IPS-15b (cell line): ENCODE results near the gene EZH2.

Experiments used
- H3K27me3 ChIP-seq: one replicate; pipeline ENCODE4 v1.6.1; 2013; ENCODE audit warnings: low read length; ENCODE audit not compliant: control insufficient read depth, insufficient read depth
- H3K36me3 ChIP-seq: one replicate; pipeline ENCODE4 v1.6.1; 2013; ENCODE audit warnings: low read length; ENCODE audit not compliant: control insufficient read depth, insufficient read depth
- H3K4me1 ChIP-seq: one replicate; pipeline ENCODE4 v1.6.1; 2013; ENCODE audit warnings: mild to moderate bottlenecking, low read length; ENCODE audit not compliant: control insufficient read depth, insufficient read depth
- H3K4me3 ChIP-seq: one replicate; pipeline ENCODE4 v1.5.1; 2013; ENCODE audit warnings: low read depth, low read length
- H3K9ac ChIP-seq: one replicate; pipeline ENCODE4 v1.6.1; 2013; ENCODE audit warnings: low read depth, mild to moderate bottlenecking, low read length
- H3K9me3 ChIP-seq: one replicate; pipeline ENCODE4 v1.6.1; 2013; ENCODE audit warnings: mild to moderate bottlenecking, low read length; ENCODE audit not compliant: control insufficient read depth, insufficient read depth

EZH2 gene

GRCh38 chr7:148915211-148915610, 31.1 kb upstream of the EZH2 start:
- Histone ChIP-seq H3K27me3 (no peaks in the 10 kb centered on the region), H3K4me3 (no peak overlapping the region), H3K36me3 (no peaks in the 10 kb centered on the region), H3K9ac (no peak overlapping the region), H3K9me3 (no peaks in the 10 kb centered on the region), H3K4me1 (no peaks in the 10 kb centered on the region)

- peaks cover 3% of the 10 kb centered on the region for H3K4me1 ChIP-seq
- H3K9ac ChIP-seq: no peak overlapping the region
- H3K9me3 ChIP-seq: no peaks in the 10 kb centered on the region
- H3K4me3 ChIP-seq: no peak overlapping the region
- no peaks in the 10 kb centered on the region for H3K27me3 ChIP-seq
- no peaks in the 10 kb centered on the region for H3K36me3 ChIP-seq
Observed at GRCh38 chr7:148914208-148914777, 30.2 kb upstream of the EZH2 start.

- Histone ChIP-seq H3K27me3 (no peaks in the 10 kb centered on the region), H3K4me3 (no peak overlapping the region), H3K9me3 (no peaks in the 10 kb centered on the region), H3K36me3 (no peaks in the 10 kb centered on the region), H3K9ac (no peak overlapping the region), H3K4me1 (peaks cover 11% of the 10 kb centered on the region)
Observed at GRCh38 chr7:148912758-148913541, 28.9 kb upstream of the EZH2 start.

- Histone ChIP-seq H3K9me3 (no peaks in the 10 kb centered on the region), H3K36me3 (no peaks in the 10 kb centered on the region), H3K4me1 (peaks cover 11% of the 10 kb centered on the region), H3K4me3 (no peak overlapping the region), H3K9ac (no peak overlapping the region), H3K27me3 (no peaks in the 10 kb centered on the region)
Observed at GRCh38 chr7:148912151-148912550, 28.1 kb upstream of the EZH2 start.

- H3K4me1 ChIP-seq: peaks cover 11% of the 10 kb centered on the region
- H3K27me3 ChIP-seq: no peaks in the 10 kb centered on the region
- H3K9me3 ChIP-seq: no peaks in the 10 kb centered on the region
- H3K36me3 ChIP-seq: no peaks in the 10 kb centered on the region
- H3K4me3 ChIP-seq: no peak overlapping the region
- H3K9ac ChIP-seq: no peak overlapping the region
Observed at GRCh38 chr7:148911626-148912025, 27.5 kb upstream of the EZH2 start.

- no peaks in the 10 kb centered on the region for H3K36me3 ChIP-seq
- no peak overlapping the region for H3K9ac ChIP-seq
- H3K4me1 ChIP-seq: peaks cover 15% of the 10 kb centered on the region
- H3K4me3 ChIP-seq: no peak overlapping the region
- no peaks in the 10 kb centered on the region for H3K9me3 ChIP-seq
- H3K27me3 ChIP-seq: no peaks in the 10 kb centered on the region
Observed at GRCh38 chr7:148909568-148909967, 25.5 kb upstream of the EZH2 start.

GRCh38 chr7:148906707-148907498, 22.8 kb upstream of the EZH2 start:
- H3K9ac ChIP-seq: no peak overlapping the region
- H3K4me3 ChIP-seq: no peak overlapping the region
- peaks cover 15% of the 10 kb centered on the region for H3K4me1 ChIP-seq
- no peaks in the 10 kb centered on the region for H3K27me3 ChIP-seq
- no peaks in the 10 kb centered on the region for H3K9me3 ChIP-seq
- H3K36me3 ChIP-seq: no peaks in the 10 kb centered on the region

- Histone ChIP-seq H3K27me3 (no peaks in the 10 kb centered on the region), H3K4me3 (no peak overlapping the region), H3K9me3 (no peaks in the 10 kb centered on the region), H3K4me1 (peaks cover 15% of the 10 kb centered on the region), H3K36me3 (no peaks in the 10 kb centered on the region), H3K9ac (no peak overlapping the region)
Observed at GRCh38 chr7:148905093-148905666, 21.1 kb upstream of the EZH2 start.

GRCh38 chr7:148903504-148903903, 19.4 kb upstream of the EZH2 start:
- Histone ChIP-seq H3K9me3 (no peaks in the 10 kb centered on the region), H3K4me1 (peaks cover 6% of the 10 kb centered on the region), H3K9ac (no peak overlapping the region), H3K4me3 (no peak overlapping the region), H3K36me3 (no peaks in the 10 kb centered on the region), H3K27me3 (no peaks in the 10 kb centered on the region)

- H3K4me3 ChIP-seq: no peak overlapping the region
- no peaks in the 10 kb centered on the region for H3K9me3 ChIP-seq
- no peak overlapping the region for H3K9ac ChIP-seq
- H3K36me3 ChIP-seq: no peaks in the 10 kb centered on the region
- H3K4me1 ChIP-seq: peaks cover 4% of the 10 kb centered on the region
- no peaks in the 10 kb centered on the region for H3K27me3 ChIP-seq
Observed at GRCh38 chr7:148901178-148901577, 17.1 kb upstream of the EZH2 start.

GRCh38 chr7:148898845-148899484, 14.9 kb upstream of the EZH2 start:
- peak overlapping the region; percentile 39 for H3K9ac ChIP-seq
- no peak overlapping the region for H3K4me3 ChIP-seq
- H3K36me3 ChIP-seq: no peaks in the 10 kb centered on the region
- H3K9me3 ChIP-seq: no peaks in the 10 kb centered on the region
- no peaks in the 10 kb centered on the region for H3K4me1 ChIP-seq
- no peaks in the 10 kb centered on the region for H3K27me3 ChIP-seq
